Thoracic aorta (tissue), 2 donors: ENCODE results near the gene ADGRE1. TPM values are rescaled to one million over a fixed set of nuclear protein-coding genes. Genes with fewer than 3 reads are reported as not detected.

Experiments used
- ATAC-seq: fragments of 150-250 bp; one replicate; pipeline ENCODE4 v1.8.0; 2017; ENCODE audit warnings: low read depth; ENCODE audit not compliant: insufficient number of reproducible peaks, low FRiP score
- DNase-seq: peaks from one replicate; pipeline ENCODE4 v3.0.0-alpha.2; 2020; ENCODE audit warnings: low spot score
- H3K27ac ChIP-seq, 2 donors: fragments of 200-600 bp; sonication (generic); 1 replicate in 1 of 2; 2 replicates in 1 of 2; pipeline ENCODE4 v1.5.1; 2016; ENCODE audit warnings: mild to moderate bottlenecking in 2 of 2, moderate library complexity in 2 of 2
- H3K27me3 ChIP-seq: fragments of 200-600 bp; sonication (generic); replicated peaks from 2 replicates; pipeline ENCODE4 v1.6.0; 2016; ENCODE audit warnings: mild to moderate bottlenecking; ENCODE audit not compliant: insufficient read depth
- H3K36me3 ChIP-seq: fragments of 200-600 bp; sonication (generic); one replicate; pipeline ENCODE4 v1.5.1; 2016
- H3K4me1 ChIP-seq, 2 donors: fragments of 200-600 bp; sonication (generic); 1 replicate in 1 of 2; 2 replicates in 1 of 2; pipeline versions ENCODE4 v1.5.1 to v1.6.0; 2016; ENCODE audit warnings: low read depth in 2 of 2, mild to moderate bottlenecking in 1 of 2; ENCODE audit not compliant: control insufficient read depth in 1 of 2
- H3K4me3 ChIP-seq: fragments of 200-600 bp; sonication (generic); 2 replicates; pipeline ENCODE4 v1.5.1; 2016; ENCODE audit warnings: mild to moderate bottlenecking
- H3K9me3 ChIP-seq: fragments of 200-600 bp; sonication (generic); 2 replicates; pipeline ENCODE4 v1.5.1; 2016
- CTCF ChIP-seq: fragments of 200-600 bp; sonication (generic); IDR thresholded peaks from one replicate; pipeline ENCODE4 v1.5.1; 2019; ENCODE audit warnings: antibody characterized with exemption
- total RNA-seq, 2 donors: library from RNA; depleted of rRNA; stranded (reverse); fragments of >200 nt; gene quantifications; one replicate each; pipeline versions ENCODE4 v1.1.0 to v1.2.3, GENCODE V29; 2016

Gene ADGRE1
- total RNA-seq, 2 donors from 2014 or later, result 0.41 to 0.42 TPM

GRCh38 chr19:6945733-6946132, 58.4 kb downstream of the ADGRE1 start:
- H3K4me1 ChIP-seq, result no peaks in the 10 kb centered on the region
- no peak for ATAC-seq
- H3K36me3 ChIP-seq, result no peaks in the 10 kb centered on the region
- no peaks in the 10 kb centered on the region for H3K9me3 ChIP-seq
- TF ChIP-seq CTCF, result no peak
- H3K27ac ChIP-seq, result no peak overlapping the region
- DNase-seq, result no peak
- no peaks in the 10 kb centered on the region for H3K27me3 ChIP-seq
- H3K4me3 ChIP-seq, result no peak overlapping the region

- Histone ChIP-seq H3K27ac (no peak overlapping the region), H3K36me3 (no peaks in the 10 kb centered on the region), H3K4me3 (no peak overlapping the region), H3K9me3 (no peaks in the 10 kb centered on the region), H3K4me1 (no peaks in the 10 kb centered on the region), H3K27me3 (no peaks in the 10 kb centered on the region)
- TF ChIP-seq CTCF, result no peak
- ATAC-seq, result no peak
- DNase-seq, result no peak
These were observed 60.4 kb downstream of the ADGRE1 start for GRCh38 chr19:6947745-6948144.

- ATAC-seq (no peak), DNase-seq (no peak)
- TF ChIP-seq CTCF, result no peak
- no peak overlapping the region for H3K4me3 ChIP-seq
- no peaks in the 10 kb centered on the region for H3K36me3 ChIP-seq
- no peaks in the 10 kb centered on the region for H3K4me1 ChIP-seq
- no peak overlapping the region for H3K27ac ChIP-seq
- H3K27me3 ChIP-seq, result no peaks in the 10 kb centered on the region
- H3K9me3 ChIP-seq, result no peaks in the 10 kb centered on the region
These were observed 61.5 kb downstream of the ADGRE1 start for GRCh38 chr19:6948884-6949283.

- H3K27me3 ChIP-seq, result no peaks in the 10 kb centered on the region
- no peak overlapping the region for H3K4me3 ChIP-seq
- no peak overlapping the region for H3K27ac ChIP-seq
- no peaks in the 10 kb centered on the region for H3K9me3 ChIP-seq
- DNase-seq, result no peak
- no peaks in the 10 kb centered on the region for H3K4me1 ChIP-seq
- ATAC-seq, result no peak
- H3K36me3 ChIP-seq, result no peaks in the 10 kb centered on the region
- no peak for TF ChIP-seq CTCF
These were observed 65.6 kb downstream of the ADGRE1 start for GRCh38 chr19:6952956-6953355.

- ATAC-seq (no peak), DNase-seq (no peak)
- H3K9me3 ChIP-seq, result no peaks in the 10 kb centered on the region
- no peaks in the 10 kb centered on the region for H3K4me1 ChIP-seq
- TF ChIP-seq CTCF, result no peak
- H3K27ac ChIP-seq, result no peak overlapping the region
- no peak overlapping the region for H3K4me3 ChIP-seq
- no peaks in the 10 kb centered on the region for H3K36me3 ChIP-seq
- no peaks in the 10 kb centered on the region for H3K27me3 ChIP-seq
These were observed 67.7 kb downstream of the ADGRE1 start for GRCh38 chr19:6955082-6955481.
